Upper lobe of right lung (tissue), 1 donor: ENCODE data around the gene GPR17. TPM values are rescaled to one million over a fixed set of nuclear protein-coding genes. Genes with fewer than 3 reads are reported as not detected.

Source experiments
- ATAC-seq: fragments of 200-7000 bp; cut with Tn5 transposase; one replicate; pipeline ENCODE4 v1.9.1; 2020; ENCODE audit warnings: mild to moderate bottlenecking, moderate library complexity
- DNase-seq: peaks from one replicate; pipeline ENCODE4 v3.0.0-alpha.2; 2020
- H3K27ac ChIP-seq: fragments of 200-600 bp; one replicate; pipeline ENCODE4 v1.8.0; 2022
- H3K27me3 ChIP-seq: fragments of 200-600 bp; one replicate; pipeline ENCODE4 v1.8.0; 2022; ENCODE audit warnings: mild to moderate bottlenecking
- H3K36me3 ChIP-seq: fragments of 200-600 bp; one replicate; pipeline ENCODE4 v1.8.0; 2022
- H3K4me1 ChIP-seq: fragments of 200-600 bp; one replicate; pipeline ENCODE4 v1.8.0; 2022
- H3K4me3 ChIP-seq: fragments of 200-600 bp; one replicate; pipeline ENCODE4 v1.8.0; 2022; ENCODE audit warnings: mild to moderate bottlenecking
- H3K9me3 ChIP-seq: fragments of 200-600 bp; one replicate; pipeline ENCODE4 v1.8.0; 2022
- intact Hi-C: fragments of 100-400 bp; cut with DNase I; formaldehyde crosslinking; loops from one replicate; pipeline ENCODE4 v1.11.0; 2022
- total RNA-seq: library from RNA; stranded (reverse); fragmentation: NEBNext Ultra II Directional; extraction: Animal tissue kit (Norgen Biotek cat#: 25700); gene quantifications from one replicate; pipeline ENCODE4 v1.2.1, GENCODE V29; 2021
- TF ChIP-seq, protein P1 (sequence below): fragments of 200-600 bp; IDR thresholded peaks from one replicate; pipeline ENCODE4 v1.8.0; 2022; ENCODE audit warnings: antibody characterized with exemption
- donor health status: DM: no; HTN: yes; CAD: no; lungs with severe emphysema.

The GPR17 gene
- total RNA-seq, 1 donor from 2014 or later, result 0.49 TPM

DNA sequence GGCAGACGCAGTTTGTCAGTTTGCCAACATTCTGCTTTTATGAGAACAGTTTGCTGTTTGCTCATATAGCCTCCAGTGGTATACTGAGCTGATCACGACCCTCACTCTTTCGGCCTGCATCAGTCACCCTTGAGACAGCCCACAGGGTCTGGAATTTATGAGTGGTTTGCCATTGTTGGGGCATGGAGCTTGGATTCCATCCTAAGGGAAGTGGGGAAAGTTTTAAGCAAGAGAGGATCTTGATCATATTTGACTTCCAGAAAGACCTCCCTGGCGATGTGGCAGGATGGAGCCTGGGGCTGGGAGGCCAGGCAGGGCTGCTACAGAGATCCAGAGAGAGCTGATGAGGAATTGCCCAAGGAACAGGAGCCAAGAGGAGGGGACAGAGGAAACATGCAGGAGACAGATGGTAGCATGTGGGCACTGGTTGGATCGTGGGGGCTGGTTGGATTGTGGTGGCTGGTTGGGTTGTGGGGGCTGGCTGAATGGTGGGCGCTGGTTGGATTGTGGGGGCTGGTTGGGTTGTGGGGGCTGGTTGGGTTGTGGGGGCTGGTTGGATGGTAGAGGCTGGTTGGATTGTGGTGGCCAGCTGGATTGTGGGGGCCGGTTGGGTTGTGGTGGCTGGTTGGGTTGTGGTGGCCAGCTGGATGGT, 27.3 kb upstream of the GPR17 start:
- Histone ChIP-seq H3K36me3 (no peaks in the 10 kb centered on the region), H3K4me3 (no peak overlapping the region), H3K27me3 (no peaks in the 10 kb centered on the region), H3K27ac (no peak overlapping the region), H3K4me1 (no peaks in the 10 kb centered on the region), H3K9me3 (no peaks in the 10 kb centered on the region)
- TF ChIP-seq, protein P1, sequence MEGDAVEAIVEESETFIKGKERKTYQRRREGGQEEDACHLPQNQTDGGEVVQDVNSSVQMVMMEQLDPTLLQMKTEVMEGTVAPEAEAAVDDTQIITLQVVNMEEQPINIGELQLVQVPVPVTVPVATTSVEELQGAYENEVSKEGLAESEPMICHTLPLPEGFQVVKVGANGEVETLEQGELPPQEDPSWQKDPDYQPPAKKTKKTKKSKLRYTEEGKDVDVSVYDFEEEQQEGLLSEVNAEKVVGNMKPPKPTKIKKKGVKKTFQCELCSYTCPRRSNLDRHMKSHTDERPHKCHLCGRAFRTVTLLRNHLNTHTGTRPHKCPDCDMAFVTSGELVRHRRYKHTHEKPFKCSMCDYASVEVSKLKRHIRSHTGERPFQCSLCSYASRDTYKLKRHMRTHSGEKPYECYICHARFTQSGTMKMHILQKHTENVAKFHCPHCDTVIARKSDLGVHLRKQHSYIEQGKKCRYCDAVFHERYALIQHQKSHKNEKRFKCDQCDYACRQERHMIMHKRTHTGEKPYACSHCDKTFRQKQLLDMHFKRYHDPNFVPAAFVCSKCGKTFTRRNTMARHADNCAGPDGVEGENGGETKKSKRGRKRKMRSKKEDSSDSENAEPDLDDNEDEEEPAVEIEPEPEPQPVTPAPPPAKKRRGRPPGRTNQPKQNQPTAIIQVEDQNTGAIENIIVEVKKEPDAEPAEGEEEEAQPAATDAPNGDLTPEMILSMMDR, result no peak
- DNase-seq (no peak), ATAC-seq (no peak)
- intact Hi-C loops, result no loop called here

DNA sequence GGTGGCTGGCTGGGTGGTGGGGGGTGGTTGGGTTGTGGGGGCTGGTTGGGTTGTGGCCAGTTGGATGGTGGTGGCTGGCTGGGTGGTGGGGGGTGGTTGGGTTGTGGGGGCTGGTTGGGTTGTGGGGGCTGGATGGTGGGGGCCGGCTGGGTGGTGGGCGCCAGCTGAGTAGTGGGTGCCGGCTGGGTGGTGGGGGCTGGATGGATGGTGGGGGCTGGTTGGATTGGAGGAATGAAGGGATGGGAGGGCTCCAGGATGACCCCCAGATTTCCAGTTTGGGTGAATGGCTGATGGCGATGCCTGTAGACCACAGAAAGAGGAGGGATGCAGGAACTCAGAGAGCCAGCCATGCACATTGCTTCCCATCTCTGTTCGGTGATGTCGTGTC, 26.8 kb upstream of the GPR17 start:
- no peak for DNase-seq
- Histone ChIP-seq H3K4me1 (no peaks in the 10 kb centered on the region), H3K27ac (no peak overlapping the region), H3K36me3 (no peaks in the 10 kb centered on the region), H3K4me3 (no peak overlapping the region), H3K27me3 (no peaks in the 10 kb centered on the region), H3K9me3 (no peaks in the 10 kb centered on the region)
- intact Hi-C loops, result no loop called here
- no peak for ATAC-seq
- TF ChIP-seq, protein P1, result no peak

DNA sequence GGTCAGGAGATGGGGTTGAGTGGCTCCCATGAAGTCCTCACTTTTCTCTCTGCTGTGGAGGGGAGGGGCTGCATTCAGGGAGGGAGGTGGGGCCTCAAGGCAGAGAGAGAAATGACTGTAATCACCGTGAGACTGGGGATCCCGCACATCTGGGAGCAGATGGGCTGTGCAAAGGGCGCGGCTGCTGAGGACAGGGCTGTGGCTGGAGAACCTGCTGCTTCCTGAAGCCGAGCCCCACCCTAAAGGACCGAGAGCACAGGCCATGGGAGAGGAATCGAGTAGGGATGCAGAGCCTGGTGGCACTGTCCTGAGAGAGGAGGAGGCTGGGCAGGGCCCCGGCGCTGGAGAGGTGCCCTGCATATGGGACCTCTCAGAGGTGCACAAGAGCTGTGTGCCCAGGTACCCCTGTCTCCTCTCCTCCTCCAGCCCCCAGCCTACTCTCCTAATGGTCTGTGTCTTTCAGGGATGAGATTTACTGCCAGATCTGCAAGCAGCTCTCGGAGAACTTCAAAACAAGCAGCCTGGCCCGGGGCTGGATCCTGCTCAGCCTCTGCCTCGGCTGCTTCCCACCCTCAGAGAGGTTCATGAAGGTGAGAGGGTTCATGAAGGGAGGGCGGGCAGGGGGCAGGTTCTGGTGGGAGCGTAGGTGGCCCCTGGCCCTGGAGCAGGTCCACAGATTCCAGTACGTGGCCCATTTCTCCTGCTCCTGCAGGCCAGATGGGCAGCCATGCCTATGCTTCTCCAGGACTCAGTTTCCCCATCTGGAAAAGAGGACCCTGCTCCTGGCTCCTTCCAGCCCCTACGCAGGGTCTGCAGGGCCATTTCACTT, 25.9 kb upstream of the GPR17 start:
- no peaks in the 10 kb centered on the region for H3K27me3 ChIP-seq
- H3K27ac ChIP-seq, result no peak overlapping the region
- no peaks in the 10 kb centered on the region for H3K9me3 ChIP-seq
- ATAC-seq (no peak), DNase-seq (peak; percentile 52)
- H3K4me3 ChIP-seq, result no peak overlapping the region
- TF ChIP-seq, protein P1, result no peak
- H3K36me3 ChIP-seq, result no peaks in the 10 kb centered on the region
- H3K4me1 ChIP-seq, result no peaks in the 10 kb centered on the region
- intact Hi-C loops, result no loop called here

DNA sequence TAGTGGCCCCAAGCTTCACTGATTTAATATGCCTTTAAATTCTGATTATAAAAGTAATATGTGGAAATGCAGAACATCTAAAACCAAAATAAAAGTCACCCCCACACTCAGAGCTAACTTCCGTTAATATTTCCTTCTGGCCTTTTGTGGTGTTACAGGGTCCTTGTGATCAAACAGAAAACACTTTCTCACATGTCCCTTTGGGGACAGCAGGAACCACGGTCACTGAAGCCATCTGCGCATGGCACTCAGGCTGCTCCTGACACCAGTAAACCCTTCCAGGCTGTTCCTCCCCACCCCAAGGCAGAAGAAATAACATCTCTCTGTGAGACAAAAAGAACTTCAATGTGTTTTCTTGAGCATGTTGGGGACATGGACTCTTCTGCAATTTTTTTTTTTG, 25.1 kb upstream of the GPR17 start:
- DNase-seq (no peak), ATAC-seq (no peak)
- H3K27ac ChIP-seq, result no peak overlapping the region
- H3K4me3 ChIP-seq, result no peak overlapping the region
- H3K36me3 ChIP-seq, result no peaks in the 10 kb centered on the region
- no peaks in the 10 kb centered on the region for H3K4me1 ChIP-seq
- TF ChIP-seq, protein P1, result no peak
- H3K27me3 ChIP-seq, result no peaks in the 10 kb centered on the region
- intact Hi-C loops, result no loop called here
- no peaks in the 10 kb centered on the region for H3K9me3 ChIP-seq

DNA sequence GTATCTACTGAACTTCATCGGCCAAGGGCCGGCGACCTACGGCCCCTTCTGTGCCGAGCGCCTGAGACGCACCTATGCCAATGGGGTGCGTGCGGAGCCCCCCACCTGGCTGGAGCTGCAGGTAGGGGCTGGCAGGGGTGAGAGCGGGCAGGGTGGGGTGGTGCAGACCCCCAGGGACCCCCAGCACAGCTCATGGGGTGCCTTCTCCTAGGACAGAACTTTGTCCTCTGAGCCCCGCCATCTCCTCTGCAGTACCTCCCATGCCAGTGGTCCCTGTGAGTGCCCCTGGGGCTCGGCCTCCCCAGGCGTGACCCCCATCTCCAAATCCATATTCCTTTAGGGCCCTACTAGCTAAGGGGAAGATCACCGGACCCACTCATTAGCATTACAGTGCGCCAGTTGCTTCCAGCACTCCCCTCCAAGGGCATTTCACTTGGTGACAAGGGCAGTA, 23.9 kb upstream of the GPR17 start:
- Histone ChIP-seq H3K4me3 (no peak overlapping the region), H3K27ac (no peak overlapping the region), H3K9me3 (no peaks in the 10 kb centered on the region), H3K27me3 (no peaks in the 10 kb centered on the region), H3K4me1 (no peaks in the 10 kb centered on the region), H3K36me3 (no peaks in the 10 kb centered on the region)
- intact Hi-C loops, result no loop called here
- ATAC-seq (no peak), DNase-seq (peak; percentile 34)
- TF ChIP-seq, protein P1, result no peak
